WTC11 (cell line): ENCODE results near the gene TNNT2. TPM values are rescaled to one million over a fixed set of nuclear protein-coding genes. Genes with fewer than 3 reads are reported as not detected.

Experiments used
- CREB1 ChIP-seq: sonication (generic); formaldehyde crosslinking; IDR thresholded peaks from 2 replicates; pipeline ENCODE4 v1.8.0; 2023; ENCODE audit warnings: mild to moderate bottlenecking, missing genetic modification reagents
- ELF4 ChIP-seq: sonication (generic); formaldehyde crosslinking; IDR thresholded peaks from 2 replicates; pipeline ENCODE4 v1.8.1; 2022; ENCODE audit warnings: low read depth, mild to moderate bottlenecking, moderate library complexity, missing genetic modification reagents
- ERG ChIP-seq: fragments of 250-450 bp; sonication (Bioruptor Pico); IDR thresholded peaks from 2 replicates; pipeline ENCODE4 v1.8.0; 2021; ENCODE audit warnings: mild to moderate bottlenecking
- FOXJ3 ChIP-seq: sonication (generic); formaldehyde crosslinking; IDR thresholded peaks from 2 replicates; pipeline ENCODE4 v1.9.0; 2021; ENCODE audit warnings: missing genetic modification reagents, mild to moderate bottlenecking, borderline replicate concordance
- FOXP4 ChIP-seq: sonication (generic); formaldehyde crosslinking; IDR thresholded peaks from 2 replicates; pipeline ENCODE4 v1.8.0; 2022; ENCODE audit warnings: mild to moderate bottlenecking, missing genetic modification reagents
- GABPB1 ChIP-seq: sonication (generic); formaldehyde crosslinking; IDR thresholded peaks from 2 replicates; pipeline ENCODE4 v1.8.1; 2023; ENCODE audit warnings: mild to moderate bottlenecking, missing genetic modification reagents
- GRHL2 ChIP-seq: fragments of 250-450 bp; sonication (Bioruptor Pico); IDR thresholded peaks from 2 replicates; pipeline ENCODE4 v1.8.0; 2022; ENCODE audit warnings: mild to moderate bottlenecking, moderate library complexity; ENCODE audit not compliant: insufficient replicate concordance, severe bottlenecking
- GTF2I ChIP-seq: fragments of 250-450 bp; sonication (Bioruptor Pico); conservative IDR thresholded peaks from 2 replicates; pipeline ENCODE4 v1.4.0; 2021; ENCODE audit warnings: mild to moderate bottlenecking
- IRF1 ChIP-seq: sonication (generic); formaldehyde crosslinking; IDR thresholded peaks from 2 replicates; pipeline ENCODE4 v1.8.0; 2023; ENCODE audit warnings: missing genetic modification reagents
- JUN ChIP-seq: sonication (generic); formaldehyde crosslinking; IDR thresholded peaks from 2 replicates; pipeline ENCODE4 v1.8.0; 2023; ENCODE audit warnings: mild to moderate bottlenecking, missing genetic modification reagents
- NFATC4 ChIP-seq: fragments of 250-450 bp; sonication (Bioruptor Pico); IDR thresholded peaks from 2 replicates; pipeline ENCODE4 v1.9.0; 2021; ENCODE audit warnings: mild to moderate bottlenecking
- NR2C2 ChIP-seq: sonication (generic); formaldehyde crosslinking; IDR thresholded peaks from 2 replicates; pipeline ENCODE4 v1.8.0; 2022; ENCODE audit warnings: mild to moderate bottlenecking, missing genetic modification reagents
- NR3C1 ChIP-seq: sonication (generic); formaldehyde crosslinking; conservative IDR thresholded peaks from 2 replicates; pipeline ENCODE4 v1.8.1; 2023; ENCODE audit warnings: low read depth, mild to moderate bottlenecking, missing genetic modification reagents
- PRRX2 ChIP-seq: fragments of 250-450 bp; sonication (Bioruptor Pico); IDR thresholded peaks from 2 replicates; pipeline ENCODE4 v1.8.0; 2021; ENCODE audit warnings: mild to moderate bottlenecking
- SMAD4 ChIP-seq: sonication (generic); formaldehyde crosslinking; IDR thresholded peaks from 2 replicates; pipeline ENCODE4 v1.8.0; 2022; ENCODE audit warnings: mild to moderate bottlenecking, missing genetic modification reagents
- TEAD1 ChIP-seq: sonication (generic); formaldehyde crosslinking; IDR thresholded peaks from 2 replicates; pipeline ENCODE4 v1.8.0; 2022; ENCODE audit warnings: mild to moderate bottlenecking, missing genetic modification reagents
- TEAD4 ChIP-seq: sonication (generic); formaldehyde crosslinking; IDR thresholded peaks from 2 replicates; pipeline ENCODE4 v1.8.0; 2022; ENCODE audit warnings: mild to moderate bottlenecking, missing genetic modification reagents
- USF2 ChIP-seq: sonication (generic); formaldehyde crosslinking; IDR thresholded peaks from 2 replicates; pipeline ENCODE4 v1.8.1; 2023; ENCODE audit warnings: mild to moderate bottlenecking, missing genetic modification reagents, moderate library complexity
- ZBTB21 ChIP-seq: sonication (generic); formaldehyde crosslinking; IDR thresholded peaks from 2 replicates; pipeline ENCODE4 v1.8.1; 2023; ENCODE audit warnings: mild to moderate bottlenecking, missing genetic modification reagents, borderline replicate concordance
- ZNF281 ChIP-seq: sonication (generic); formaldehyde crosslinking; IDR thresholded peaks from 2 replicates; pipeline ENCODE4 v1.8.0; 2023; ENCODE audit warnings: mild to moderate bottlenecking, missing genetic modification reagents
- ZNF416 ChIP-seq: fragments of 250-450 bp; sonication (Bioruptor Pico); IDR thresholded peaks from 2 replicates; pipeline ENCODE4 v1.9.0; 2021; ENCODE audit warnings: mild to moderate bottlenecking, inconsistent platforms
- ZNF423 ChIP-seq: fragments of 250-450 bp; sonication (Bioruptor Pico); IDR thresholded peaks from 2 replicates; pipeline ENCODE4 v2.1.2; 2022; ENCODE audit warnings: mild to moderate bottlenecking, moderate library complexity
- ZNF425 ChIP-seq: fragments of 250-450 bp; sonication (Bioruptor Pico); conservative IDR thresholded peaks from 2 replicates; pipeline ENCODE4 v1.9.0; 2021; ENCODE audit warnings: mild to moderate bottlenecking
- ZNF512 ChIP-seq: sonication (generic); formaldehyde crosslinking; IDR thresholded peaks from 2 replicates; pipeline ENCODE4 v1.8.1; 2022; ENCODE audit warnings: missing genetic modification reagents, borderline replicate concordance
- ZNF671 ChIP-seq: fragments of 250-450 bp; sonication (Bioruptor Pico); IDR thresholded peaks from 2 replicates; pipeline ENCODE4 v1.8.0; 2021; ENCODE audit warnings: mild to moderate bottlenecking
- total RNA-seq: library from RNA; stranded (reverse); gene quantifications from 3 replicates; pipeline ENCODE4 v1.2.3, GENCODE V29; 2021

Gene TNNT2
- total RNA-seq, 1 experiment from 2014 or later = 6.1 TPM

- TF ChIP-seq GRHL2 (CRISPR knock-in tag) = no peak
- no peak for TF ChIP-seq FOXP4
- no peak for TF ChIP-seq USF2 (CRISPR knock-in tag)
- TF ChIP-seq ZNF512 (CRISPR knock-in tag) = no peak
- TF ChIP-seq ZNF671 = no peak
- no peak for TF ChIP-seq SMAD4 (CRISPR knock-in tag)
- no peak for TF ChIP-seq GABPB1 (CRISPR knock-in tag)
- no peak for TF ChIP-seq ZNF423 (CRISPR knock-in tag)
- no peak for TF ChIP-seq ERG (CRISPR knock-in tag)
- no peak for TF ChIP-seq ZBTB21 (CRISPR knock-in tag)
- TF ChIP-seq ZNF425 (CRISPR knock-in tag) = peak; percentile 10; the same call in 1 of the 2 replicates
- TF ChIP-seq NR2C2 = no peak
- TF ChIP-seq TEAD4 = peak; percentile 84
- TF ChIP-seq IRF1 = no peak
- TF ChIP-seq ZNF416 (CRISPR knock-in tag) = no peak
- TF ChIP-seq TEAD1 = peak; percentile 71; the same call in 1 of the 2 replicates
- TF ChIP-seq CREB1 (CRISPR knock-in tag) = no peak
- TF ChIP-seq GTF2I (CRISPR knock-in tag) = peak; percentile 95
- TF ChIP-seq FOXJ3 (CRISPR knock-in tag) = no peak
- TF ChIP-seq ELF4 (CRISPR knock-in tag) = no peak
- TF ChIP-seq NFATC4 = no peak
- TF ChIP-seq NR3C1 = no peak
- no peak for TF ChIP-seq JUN (CRISPR knock-in tag)
- TF ChIP-seq ZNF281 (CRISPR knock-in tag) = 0 out of 2 replicates have a peak, but pooled peaks have one; percentile 61
- 0 out of 2 replicates have a peak, but pooled peaks have one; percentile 32 for TF ChIP-seq PRRX2
Observed at GRCh38 chr1:201376464-201377374, 761 bp downstream of the TNNT2 start (continued).
